Pancreas (tissue), 10 donors: Measurements from ENCODE around the gene BRCA1. TPM values are rescaled to one million over a fixed set of nuclear protein-coding genes. Genes with fewer than 3 reads are reported as not detected.

Source experiments
- ATAC-seq, 4 donors: fragments of 200-7000 bp; cut with Tn5 transposase; one replicate each; pipeline versions ENCODE4 v1.8.0 to v1.9.1; 2020; ENCODE audit warnings: mild to moderate bottlenecking in 4 of 4, moderate library complexity in 4 of 4
- DNase-seq, 6 donors: peaks; one replicate each; pipeline ENCODE4 v3.0.0-alpha.2; 2020
- FAIRE-seq: peaks from 2 replicates; lab custom pipeline; 2012; peaks lifted over from hg19 to GRCh38; lab: Jason Lieb, UNC
- H3K27ac ChIP-seq, 4 donors: fragments of 200-600 bp; sonication (generic); 1 replicate in 3 of 4; 2 replicates in 1 of 4; pipeline versions ENCODE4 v1.5.0 to v1.8.0; 2020
- H3K27me3 ChIP-seq, 4 donors: fragments of 200-600 bp; one replicate each; pipeline ENCODE4 v1.8.0; 2021
- H3K36me3 ChIP-seq, 3 donors: fragments of 200-600 bp; sonication (generic) in 1 of 3; one replicate each; pipeline versions ENCODE4 v1.5.0 to v1.8.0; 2020 to 2021
- H3K4me1 ChIP-seq, 3 donors: fragments of 200-600 bp; one replicate each; pipeline ENCODE4 v1.8.0; 2021
- H3K4me3 ChIP-seq, 4 donors: fragments of 200-600 bp; sonication (generic) in 2 of 4; one replicate each; pipeline versions ENCODE4 v1.5.0 to v1.8.0; 2020 to 2021
- H3K9me3 ChIP-seq, 4 donors: fragments of 200-600 bp; one replicate each; pipeline ENCODE4 v1.8.0; 2021
- CTCF ChIP-seq, 4 donors: fragments of 200-600 bp; sonication (generic) in 3 of 4; IDR thresholded peaks; one replicate each; pipeline versions ENCODE4 v1.5.0 to v1.8.0; 2021; ENCODE audit warnings: antibody characterized with exemption in 4 of 4
- WGBS, 2 donors: extraction: QIAGEN DNeasy Blood & Tissue Kit; methylation state at CpG; one replicate each; pipeline ENCODE4 v1.1.7; 2013; 5-methylcytosine and 5-hydroxymethylcytosine counted together
- intact Hi-C, 3 donors: fragments of 100-400 bp; cut with DNase I; formaldehyde crosslinking; loops; one replicate each; pipeline versions ENCODE4 v1.11.1 to v1.14.2; 2022
- polyA plus RNA-seq, 2 donors: library from polyadenylated mRNA; stranded (reverse); fragments of 200-250 nt; gene quantifications; one replicate each; pipeline ENCODE4 v1.2.3, GENCODE V29; 2013
- total RNA-seq, 6 donors: library from RNA; stranded (reverse); fragmentation: NEBNext Ultra II Directional in 4 of 6; extraction: Animal tissue kit (Norgen Biotek cat#: 25700) in 4 of 6; gene quantifications; one replicate each; pipeline versions ENCODE4 v1.2.1 to v1.2.4, GENCODE V29; 2021 to 2023
- donor health status: healthy with polysubstance abuse.
- donor health status: DM: no; HTN: no; CAD: no; lungs with moderate emphysema.
- donor health status: DM: no; HTN: no; CAD: no.
- donor health status: control.
- donor health status: control.
- donor health status: Bipolar disorder and iron deficiency.
- donor health status: DM: yes; HTN: yes; CAD: no.
- donor health status: DM: no; HTN: no; CAD: no.
- donor health status: DM: no; HTN: no; CAD: no.
- donor health status: DM: yes; HTN: yes; CAD: no.

Gene BRCA1
- total and polyA plus RNA-seq, 8 donors = 1.1 to 4.6 (median 2.4) TPM

GRCh38 chr17:43126911-43127290 is 1.7 kb upstream of the BRCA1 start:
- intact Hi-C loops = no loop called here
- TF ChIP-seq CTCF (IDR thresholded peaks at IDR 0.05) = no peak
- peak in 2 of 6 donors; percentile 46 to 82 for DNase-seq
- Histone ChIP-seq H3K27ac (no peak overlapping the region), H3K4me3 (no peak overlapping the region), H3K9me3 (no peaks in the 10 kb centered on the region), H3K27me3 (no peaks in the 10 kb centered on the region), H3K4me1 (peaks cover 5 to 13% (median 7%) of the 10 kb centered on the region in 3 donors), H3K36me3 (no peaks in the 10 kb centered on the region)
- WGBS, 2 donors = 95 to 97% methylated on average over 19 to 24 of the region's 24 CpGs
- ATAC-seq = no peak
- FAIRE-seq = no peak

- Histone ChIP-seq H3K9me3 (no peaks in the 10 kb centered on the region), H3K36me3 (no peaks in the 10 kb centered on the region), H3K4me1 (peaks cover 5 to 13% (median 7%) of the 10 kb centered on the region in 3 donors), H3K27me3 (no peaks in the 10 kb centered on the region), H3K4me3 (peak overlapping the region; percentile 42 to 54 (median 44)), H3K27ac (peak overlapping the region; percentile 41 to 68 (median 66))
- intact Hi-C loops = no loop called here
- ATAC-seq (no peak), FAIRE-seq (no peak), DNase-seq (peak in 3 of 6 donors; percentile 28 to 57 (median 46))
- 66 to 72% methylated on average over 51 to 59 of the region's 59 CpGs for WGBS, 2 donors
- no peak for TF ChIP-seq CTCF (IDR thresholded peaks at IDR 0.05)
Measured at GRCh38 chr17:43125967-43126910, 1.1 kb upstream of the BRCA1 start.

GRCh38 chr17:43118679-43119615 is 6.2 kb downstream of the BRCA1 start:
- H3K27ac ChIP-seq = peak overlapping the region in 2 of 4 donors; percentile 2 to 23
- no peaks in the 10 kb centered on the region for H3K36me3 ChIP-seq
- peak; percentile 38 to 76 (median 64) for ATAC-seq
- no peaks in the 10 kb centered on the region for H3K27me3 ChIP-seq
- peaks cover 0 to 15% (median 9%) of the 10 kb centered on the region in 3 donors for H3K4me1 ChIP-seq
- no peak for TF ChIP-seq CTCF (IDR thresholded peaks at IDR 0.05)
- DNase-seq = no peak
- intact Hi-C loops = no loop called here
- FAIRE-seq = no peak
- no peak overlapping the region for H3K4me3 ChIP-seq
- H3K9me3 ChIP-seq = no peaks in the 10 kb centered on the region
- 32 to 40% methylated on average over 14 of the region's 14 CpGs for WGBS, 2 donors

DNA sequence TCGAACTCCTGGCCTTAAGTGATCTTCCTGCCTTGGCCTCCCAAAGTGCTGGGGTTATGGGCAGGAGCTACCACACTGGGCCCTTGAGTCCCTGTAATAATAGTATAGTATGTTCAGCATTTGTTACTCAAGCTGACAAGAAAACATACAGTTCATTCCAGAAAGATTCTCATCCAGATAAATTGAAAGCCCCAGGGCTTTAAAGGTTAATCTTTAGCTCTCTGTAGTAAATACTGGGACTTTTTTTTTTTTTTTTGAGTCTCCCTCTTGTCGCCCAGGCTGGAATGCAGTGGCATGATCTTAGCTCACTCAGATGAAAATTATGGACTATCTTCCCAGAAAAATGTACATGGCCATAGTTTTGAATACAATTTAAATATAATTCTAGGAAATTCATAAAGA is 11.0 kb downstream of the BRCA1 start:
- WGBS, 2 donors = 56 to 62% methylated on average over 2 of the region's 2 CpGs
- Histone ChIP-seq H3K4me1 (peaks cover 0 to 5% (median 5%) of the 10 kb centered on the region in 3 donors), H3K36me3 (no peaks in the 10 kb centered on the region), H3K9me3 (no peaks in the 10 kb centered on the region), H3K4me3 (no peak overlapping the region), H3K27me3 (no peaks in the 10 kb centered on the region), H3K27ac (no peak overlapping the region)
- DNase-seq (no peak), FAIRE-seq (no peak), ATAC-seq (peak in 1 of 4 donors; percentile 30)
- TF ChIP-seq CTCF (IDR thresholded peaks at IDR 0.05) = no peak
- intact Hi-C loops = no loop called here
